ENCODE measurements around the gene DNAJB9.
A peak's percentile ranks its signal among the peaks of the same experiment; 100 is the strongest.

Gene DNAJB9

DNA sequence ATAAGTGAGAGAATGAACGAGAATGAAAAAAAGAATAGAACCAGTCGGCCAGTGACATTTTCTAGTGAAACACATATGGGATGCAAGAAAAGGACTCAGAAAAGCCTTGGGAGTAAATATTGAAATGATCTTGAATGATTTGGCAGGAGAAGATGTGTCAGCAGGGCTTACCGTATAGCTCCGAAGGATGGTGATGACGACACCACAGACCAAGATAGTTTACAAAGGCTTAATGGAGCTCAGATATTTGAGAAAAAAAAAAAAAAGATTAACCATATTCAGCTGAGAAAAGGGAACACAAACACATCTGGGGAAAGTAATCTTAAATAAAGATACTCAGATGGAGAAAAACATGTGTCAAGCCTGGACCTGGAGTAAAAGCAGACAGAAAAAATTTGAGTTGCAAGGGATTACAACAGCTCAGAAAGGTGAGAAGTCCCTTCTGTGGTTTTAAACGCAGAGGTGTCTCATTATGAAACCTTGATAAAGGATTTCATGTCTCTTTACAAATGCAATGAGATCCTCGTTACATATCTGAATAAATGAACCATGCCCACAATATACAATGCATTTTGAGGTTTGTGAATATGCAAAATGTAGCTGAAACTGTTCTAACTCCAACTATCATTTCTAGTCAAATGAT is 36.0 kb downstream of the DNAJB9 start:
- no peak for DNase-seq (ENCODE audit: low spot score)

DNA sequence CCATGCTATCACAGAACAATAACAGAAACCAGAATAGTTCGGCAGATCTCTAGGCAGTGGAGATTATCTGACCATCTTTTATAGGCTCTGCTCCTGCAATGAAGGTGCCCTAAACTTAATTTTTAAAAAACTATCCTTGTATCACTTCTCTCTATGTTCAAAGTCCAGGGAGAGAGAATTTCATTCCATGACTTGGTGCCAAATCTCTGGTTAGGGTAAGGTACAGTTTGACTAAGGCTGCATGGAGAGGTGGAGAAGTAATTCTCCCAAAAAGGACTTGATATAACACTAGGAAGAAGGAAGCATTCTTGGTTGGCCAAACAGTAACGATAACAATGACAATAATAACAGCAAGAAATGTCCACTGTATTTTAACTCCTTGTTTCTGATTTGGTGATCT is 40.0 kb downstream of the DNAJB9 start:
- no peak for DNase-seq (ENCODE audit: low spot score)

- no peak for DNase-seq (ENCODE audit: low spot score)
Measured at GRCh38 chr7:108611268-108611667, 41.6 kb downstream of the DNAJB9 start.

- peak; percentile 40 for DNase-seq (ENCODE audit: low spot score)
Measured at GRCh38 chr7:108613147-108613948, 43.7 kb downstream of the DNAJB9 start.

GRCh38 chr7:108613949-108614381 is 44.3 kb downstream of the DNAJB9 start:
- DNase-seq (ENCODE audit: low spot score) = no peak

- DNase-seq (ENCODE audit: low spot score) = no peak
Measured at GRCh38 chr7:108614896-108615295, 45.2 kb downstream of the DNAJB9 start.

- DNase-seq (ENCODE audit: low spot score) = no peak
Measured at GRCh38 chr7:108618056-108618455, 48.4 kb downstream of the DNAJB9 start.

DNA sequence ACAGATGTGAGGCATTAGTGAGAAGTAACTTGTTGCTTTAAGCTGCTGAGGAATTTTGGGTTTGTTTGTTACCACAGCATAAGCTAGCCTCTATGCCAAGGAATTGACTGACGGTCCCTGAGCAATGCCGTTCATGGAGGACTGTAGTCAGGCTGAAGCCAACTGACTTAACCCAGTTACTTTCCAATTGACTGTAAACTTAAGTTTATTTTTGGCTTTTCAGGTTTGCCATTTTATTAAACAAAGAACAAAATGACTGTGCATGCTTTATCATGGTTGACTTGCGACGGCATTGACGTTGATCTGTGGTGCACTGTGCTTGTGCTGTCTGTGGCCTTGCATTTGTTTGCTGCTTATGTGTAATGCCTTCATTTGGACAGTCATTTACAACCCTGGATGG is 53.5 kb downstream of the DNAJB9 start:
- DNase-seq (ENCODE audit: low spot score) = no peak

All from CD4-positive, alpha-beta T cell treated with Interleukin-6 at 100 ng/mL for 8 hours (primary cell).